Measurements from ENCODE around the gene MESD.

Gene MESD

DNA sequence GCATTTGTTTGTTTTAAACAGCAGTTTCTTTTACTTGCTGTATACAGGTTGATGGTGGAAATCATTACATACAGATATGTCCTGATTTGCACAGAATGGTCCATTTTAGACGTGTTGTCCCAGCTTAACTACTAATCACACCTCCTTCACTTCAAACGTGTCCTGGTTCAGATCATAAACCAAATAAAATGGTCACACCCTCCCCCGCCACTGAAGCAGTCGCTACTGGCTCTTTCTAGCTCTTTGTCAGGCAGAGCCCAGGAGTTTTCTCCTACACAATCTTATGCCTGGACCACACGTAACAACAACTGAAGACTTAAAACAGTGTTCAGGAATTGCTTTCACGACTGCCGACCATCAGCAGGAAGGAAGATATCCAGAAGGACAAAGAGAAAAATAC lies 73.6 kb downstream of the MESD start:
- Histone ChIP-seq H3K9ac (ENCODE audit: low read length) (no peak overlapping the region), H3K4me1 (ENCODE audit: control insufficient read depth, insufficient read depth, low read length) (peaks cover 13% of the 10 kb centered on the region), H3K27me3 (ENCODE audit: control insufficient read depth, insufficient read depth, low read length) (no peaks in the 10 kb centered on the region), H3K36me3 (ENCODE audit: control insufficient read depth, insufficient read depth, low read length) (no peaks in the 10 kb centered on the region), H3K27ac (ENCODE audit: low read depth, low read length) (peak overlapping the region; percentile 6), H3K4me3 (ENCODE audit: low read length) (no peak overlapping the region)

DNA sequence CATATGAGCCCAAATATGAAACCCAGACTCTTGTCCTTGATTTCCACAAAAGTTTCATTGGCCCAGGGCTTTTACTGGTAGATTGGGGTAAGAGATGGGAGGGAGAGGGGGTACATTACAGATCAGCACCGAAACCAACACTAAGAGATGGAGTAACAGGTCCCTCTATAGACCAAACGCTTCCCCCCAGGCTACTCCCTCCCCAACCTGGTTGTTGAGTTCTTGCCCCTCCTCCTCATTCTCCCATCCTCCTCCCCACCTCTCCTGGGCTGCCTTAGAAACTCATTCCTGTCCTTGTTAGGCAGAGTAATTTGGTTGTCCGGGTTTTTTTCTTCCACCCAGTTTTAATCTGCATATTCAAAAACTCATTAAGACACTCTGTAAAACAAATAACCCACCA lies 74.1 kb downstream of the MESD start:
- no peak overlapping the region for H3K4me3 ChIP-seq (ENCODE audit: low read length)
- no peaks in the 10 kb centered on the region for H3K27me3 ChIP-seq (ENCODE audit: control insufficient read depth, insufficient read depth, low read length)
- H3K9ac ChIP-seq (ENCODE audit: low read length) = no peak overlapping the region
- H3K4me1 ChIP-seq (ENCODE audit: control insufficient read depth, insufficient read depth, low read length) = peaks cover 13% of the 10 kb centered on the region
- H3K36me3 ChIP-seq (ENCODE audit: control insufficient read depth, insufficient read depth, low read length) = no peaks in the 10 kb centered on the region
- H3K27ac ChIP-seq (ENCODE audit: low read depth, low read length) = no peak overlapping the region

DNA sequence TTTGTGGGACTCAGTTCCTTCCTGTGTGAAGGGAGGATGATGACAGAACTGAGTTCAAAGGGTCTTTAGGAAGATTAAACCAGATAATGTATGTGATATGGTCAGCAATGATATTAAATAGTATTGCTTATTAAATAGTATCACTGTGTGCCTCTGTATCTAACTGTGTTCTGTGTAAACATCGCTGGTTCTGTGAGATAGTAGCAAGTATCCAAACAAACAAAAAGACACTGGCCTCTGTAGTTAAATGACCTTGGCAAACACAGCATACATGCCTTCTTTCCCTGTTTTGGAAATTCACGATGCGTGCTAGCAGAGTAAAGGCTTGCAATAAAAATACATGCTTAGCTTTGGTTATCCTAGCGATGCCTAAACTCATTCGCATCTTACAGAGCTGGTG lies 76.1 kb downstream of the MESD start:
- Histone ChIP-seq H3K9ac (ENCODE audit: low read length) (no peak overlapping the region), H3K4me3 (ENCODE audit: low read length) (no peak overlapping the region), H3K27me3 (ENCODE audit: control insufficient read depth, insufficient read depth, low read length) (no peaks in the 10 kb centered on the region), H3K27ac (ENCODE audit: low read depth, low read length) (peak overlapping the region; percentile 74), H3K36me3 (ENCODE audit: control insufficient read depth, insufficient read depth, low read length) (no peaks in the 10 kb centered on the region), H3K4me1 (ENCODE audit: control insufficient read depth, insufficient read depth, low read length) (peaks cover 13% of the 10 kb centered on the region)

DNA sequence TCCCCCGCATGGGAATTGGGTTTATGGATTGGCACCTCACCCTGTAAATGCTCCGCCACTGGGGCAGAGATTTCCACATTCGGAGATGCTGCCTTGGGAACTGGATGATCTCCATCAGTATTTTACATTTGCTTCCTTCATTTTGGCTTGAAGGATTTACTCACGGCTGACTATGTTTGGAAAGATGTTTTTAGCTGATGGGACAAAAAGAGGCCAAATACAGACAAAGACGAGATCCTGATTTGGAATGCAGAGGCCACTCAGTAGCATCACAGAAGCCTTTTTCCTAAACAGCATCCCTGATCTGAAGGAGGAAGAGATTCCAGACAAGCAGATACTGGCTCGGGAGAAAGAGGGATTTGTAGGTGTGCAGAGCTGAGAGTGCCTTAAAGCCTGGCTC lies 76.9 kb downstream of the MESD start:
- Histone ChIP-seq H3K27me3 (ENCODE audit: control insufficient read depth, insufficient read depth, low read length) (no peaks in the 10 kb centered on the region), H3K27ac (ENCODE audit: low read depth, low read length) (peak overlapping the region; percentile 74), H3K36me3 (ENCODE audit: control insufficient read depth, insufficient read depth, low read length) (no peaks in the 10 kb centered on the region), H3K4me1 (ENCODE audit: control insufficient read depth, insufficient read depth, low read length) (peaks cover 13% of the 10 kb centered on the region), H3K4me3 (ENCODE audit: low read length) (no peak overlapping the region), H3K9ac (ENCODE audit: low read length) (no peak overlapping the region)

DNA sequence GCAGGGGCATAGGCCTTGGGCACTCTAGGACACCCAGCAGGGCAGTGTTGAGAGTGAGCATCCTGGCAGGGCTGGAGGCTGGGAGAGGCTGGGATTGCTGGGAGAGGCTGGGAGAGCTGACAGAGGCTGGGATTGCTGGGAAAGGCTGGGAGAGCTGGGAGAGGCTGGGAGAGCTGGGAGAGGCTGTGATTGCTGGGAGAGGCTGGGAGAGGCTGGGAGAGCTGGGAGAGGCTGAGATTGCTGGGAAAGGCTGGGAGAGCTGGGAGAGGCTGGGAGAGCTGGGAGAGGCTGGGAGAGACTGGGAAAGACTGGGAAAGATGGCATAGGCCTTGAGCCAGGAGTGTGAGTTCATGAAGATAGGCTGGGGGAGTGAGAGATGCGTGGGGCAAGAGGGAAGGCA lies 77.8 kb downstream of the MESD start:
- no peaks in the 10 kb centered on the region for H3K36me3 ChIP-seq (ENCODE audit: control insufficient read depth, insufficient read depth, low read length)
- no peak overlapping the region for H3K27ac ChIP-seq (ENCODE audit: low read depth, low read length)
- H3K27me3 ChIP-seq (ENCODE audit: control insufficient read depth, insufficient read depth, low read length) = no peaks in the 10 kb centered on the region
- no peak overlapping the region for H3K4me3 ChIP-seq (ENCODE audit: low read length)
- H3K4me1 ChIP-seq (ENCODE audit: control insufficient read depth, insufficient read depth, low read length) = peaks cover 13% of the 10 kb centered on the region
- no peak overlapping the region for H3K9ac ChIP-seq (ENCODE audit: low read length)

DNA sequence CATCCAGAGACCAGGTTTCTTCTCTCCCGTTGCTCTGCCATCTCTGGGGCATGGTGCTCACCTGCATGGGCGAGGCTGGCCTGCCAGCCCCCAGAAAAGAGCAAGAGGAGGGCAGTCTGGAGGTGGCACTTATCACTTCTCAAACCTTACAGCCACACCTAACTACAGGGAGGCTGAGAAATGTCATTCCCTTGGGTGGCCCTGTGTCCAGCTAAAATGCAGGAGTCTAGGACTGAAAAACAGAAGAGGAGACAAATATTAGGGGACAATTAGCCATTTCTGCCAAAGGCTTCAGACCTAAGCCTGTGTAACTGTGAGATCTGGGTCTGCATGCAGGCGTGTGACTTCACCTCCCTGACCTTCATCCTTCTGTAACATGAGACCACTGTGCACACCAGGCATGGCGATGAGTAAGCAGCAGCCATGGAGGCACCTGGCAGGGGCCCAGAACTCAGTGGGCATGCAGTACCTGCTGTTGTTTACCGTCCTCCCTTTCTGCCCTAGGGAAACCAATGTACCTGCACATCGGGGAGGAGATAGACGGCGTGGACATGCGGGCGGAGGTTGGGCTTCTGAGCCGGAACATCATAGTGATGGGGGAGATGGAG lies 83.4 kb downstream of the MESD start:
- Histone ChIP-seq H3K4me1 (ENCODE audit: control insufficient read depth, insufficient read depth, low read length) (no peaks in the 10 kb centered on the region), H3K9ac (ENCODE audit: low read length) (no peak overlapping the region), H3K27me3 (ENCODE audit: control insufficient read depth, insufficient read depth, low read length) (no peaks in the 10 kb centered on the region), H3K27ac (ENCODE audit: low read depth, low read length) (no peak overlapping the region), H3K36me3 (ENCODE audit: control insufficient read depth, insufficient read depth, low read length) (no peaks in the 10 kb centered on the region), H3K4me3 (ENCODE audit: low read length) (no peak overlapping the region)

DNA sequence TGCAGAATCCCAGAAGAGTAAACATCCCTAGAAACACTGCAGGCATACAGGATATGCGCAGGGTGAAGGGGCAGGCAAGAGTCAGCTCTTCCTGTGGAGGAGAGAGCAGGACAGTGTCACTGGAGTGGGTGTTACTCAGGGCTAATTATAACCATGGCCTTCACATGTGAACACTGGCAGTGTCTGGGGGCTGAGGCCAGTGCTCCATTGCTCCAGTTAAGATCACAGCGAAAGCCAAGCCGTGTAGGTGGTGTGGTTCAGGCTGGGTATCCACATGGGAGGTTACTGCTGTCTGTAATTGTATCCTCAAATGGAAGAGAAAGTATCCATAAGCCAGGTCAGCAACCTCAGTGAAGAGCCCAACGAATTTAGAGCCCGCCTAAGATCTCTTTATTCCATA lies 84.6 kb downstream of the MESD start:
- H3K27ac ChIP-seq (ENCODE audit: low read depth, low read length) = no peak overlapping the region

DNA sequence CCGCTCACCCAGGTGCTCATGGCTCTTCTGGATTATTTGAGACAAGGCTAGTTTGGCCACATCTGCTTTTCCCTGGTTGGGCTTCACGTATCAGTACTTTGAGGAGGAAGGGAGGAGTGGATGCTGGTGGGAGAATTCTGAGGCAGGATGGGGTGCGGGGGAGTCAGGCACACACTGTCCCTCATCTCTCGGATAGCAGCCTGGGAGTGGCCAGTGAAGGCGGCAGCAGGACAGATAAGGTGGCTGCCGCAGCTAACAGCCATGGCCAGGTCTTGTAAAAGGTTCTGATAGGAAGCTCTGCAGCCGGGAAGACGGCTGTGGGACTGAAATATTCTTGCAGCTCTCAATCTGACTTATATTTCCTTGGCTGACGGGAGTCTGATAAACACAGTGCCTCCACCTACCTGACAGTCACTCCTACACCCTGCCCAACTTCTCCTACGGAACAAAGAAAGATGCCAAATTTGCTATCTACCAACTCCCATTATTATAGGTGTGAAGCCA lies 87.3 kb downstream of the MESD start:
- Histone ChIP-seq H3K9ac (ENCODE audit: low read length) (no peak overlapping the region), H3K36me3 (ENCODE audit: control insufficient read depth, insufficient read depth, low read length) (no peaks in the 10 kb centered on the region), H3K27me3 (ENCODE audit: control insufficient read depth, insufficient read depth, low read length) (no peaks in the 10 kb centered on the region), H3K4me1 (ENCODE audit: control insufficient read depth, insufficient read depth, low read length) (no peaks in the 10 kb centered on the region), H3K27ac (ENCODE audit: low read depth, low read length) (no peak overlapping the region), H3K4me3 (ENCODE audit: low read length) (no peak overlapping the region)

More for the DNA sequence above, 84.6 kb downstream of the MESD start:
- H3K4me1 ChIP-seq (ENCODE audit: control insufficient read depth, insufficient read depth, low read length) = no peaks in the 10 kb centered on the region
- H3K4me3 ChIP-seq (ENCODE audit: low read length) = no peak overlapping the region
- no peaks in the 10 kb centered on the region for H3K27me3 ChIP-seq (ENCODE audit: control insufficient read depth, insufficient read depth, low read length)
- H3K9ac ChIP-seq (ENCODE audit: low read length) = no peak overlapping the region
- H3K36me3 ChIP-seq (ENCODE audit: control insufficient read depth, insufficient read depth, low read length) = no peaks in the 10 kb centered on the region

DNA sequence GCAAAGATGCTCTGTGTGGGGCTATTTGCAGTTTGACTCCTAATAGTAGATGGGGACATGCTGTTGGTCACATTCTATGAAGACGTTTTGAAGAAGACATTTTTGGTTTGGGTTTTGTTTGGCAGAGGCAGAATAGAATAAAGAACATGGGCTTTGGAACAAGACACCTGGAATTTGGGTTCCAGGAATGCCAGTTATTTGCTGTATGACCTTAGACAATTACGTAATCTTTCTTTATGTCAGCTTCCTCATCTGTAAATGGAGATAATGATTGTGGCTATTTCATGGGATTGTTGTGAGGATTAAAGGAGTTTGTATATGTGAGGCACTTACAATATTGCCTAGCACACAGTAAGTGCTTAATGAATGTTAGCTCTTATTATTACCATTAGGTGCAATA lies 91.6 kb downstream of the MESD start:
- no peak overlapping the region for H3K9ac ChIP-seq (ENCODE audit: low read length)
- H3K27me3 ChIP-seq (ENCODE audit: control insufficient read depth, insufficient read depth, low read length) = no peaks in the 10 kb centered on the region
- no peaks in the 10 kb centered on the region for H3K36me3 ChIP-seq (ENCODE audit: control insufficient read depth, insufficient read depth, low read length)
- no peaks in the 10 kb centered on the region for H3K4me1 ChIP-seq (ENCODE audit: control insufficient read depth, insufficient read depth, low read length)
- H3K27ac ChIP-seq (ENCODE audit: low read depth, low read length) = no peak overlapping the region
- no peak overlapping the region for H3K4me3 ChIP-seq (ENCODE audit: low read length)

Data from rectal smooth muscle tissue (tissue), 1 donor.